ENCODE results near the gene ELP1.
"Not testable (repeated sequence)": the region's sequence is repeated elsewhere in the genome, so short reads cannot be mapped to it uniquely, and the experiment has no call there.

Gene ELP1

DNA sequence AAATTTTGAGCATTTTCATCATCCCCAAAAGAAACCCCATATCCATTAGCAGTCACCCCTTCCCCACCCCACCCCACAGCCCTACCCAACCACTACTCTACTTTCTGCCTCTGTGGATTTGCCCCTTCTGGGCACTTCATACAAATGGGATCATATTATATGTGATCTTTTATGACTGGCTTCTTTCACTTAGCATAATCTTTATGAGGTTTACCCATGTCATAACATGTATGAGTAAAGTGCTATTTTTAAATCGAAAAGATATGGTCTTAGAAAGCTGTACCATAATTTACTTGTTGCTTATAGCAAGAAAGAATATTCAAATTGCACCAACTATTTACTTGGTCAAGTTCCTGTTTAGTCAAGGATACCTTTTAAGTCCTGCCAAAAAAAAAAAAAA lies 12.7 kb downstream of the ELP1 start:
- no peak for DNase-seq

DNA sequence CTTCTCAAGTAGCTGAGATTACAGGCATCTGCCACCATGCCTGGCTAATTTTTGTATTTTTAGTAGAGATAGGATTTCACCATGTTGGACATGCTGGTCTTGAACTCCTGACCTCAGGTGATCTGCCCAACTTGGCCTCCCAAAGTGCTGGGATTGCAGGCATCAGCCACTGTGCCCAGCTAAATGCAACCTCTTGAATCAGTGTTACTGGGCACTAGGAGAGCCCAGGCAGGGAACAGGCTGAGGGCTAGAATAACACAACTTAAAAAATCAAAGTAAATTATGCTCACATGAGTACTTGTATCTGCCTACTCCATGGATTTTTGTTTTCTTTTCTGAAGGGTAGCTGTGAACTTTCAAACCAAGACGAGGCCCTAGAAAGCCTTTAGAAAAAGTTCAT lies 13.5 kb downstream of the ELP1 start:
- DNase-seq = not testable (repeated sequence)

GRCh38 chr9:108919517-108919916 lies 14.4 kb downstream of the ELP1 start:
- DNase-seq = no peak

- DNase-seq = peak in 1 of 2 experiments; percentile 11
Observed at GRCh38 chr9:108913391-108913790, 20.5 kb downstream of the ELP1 start.

DNA sequence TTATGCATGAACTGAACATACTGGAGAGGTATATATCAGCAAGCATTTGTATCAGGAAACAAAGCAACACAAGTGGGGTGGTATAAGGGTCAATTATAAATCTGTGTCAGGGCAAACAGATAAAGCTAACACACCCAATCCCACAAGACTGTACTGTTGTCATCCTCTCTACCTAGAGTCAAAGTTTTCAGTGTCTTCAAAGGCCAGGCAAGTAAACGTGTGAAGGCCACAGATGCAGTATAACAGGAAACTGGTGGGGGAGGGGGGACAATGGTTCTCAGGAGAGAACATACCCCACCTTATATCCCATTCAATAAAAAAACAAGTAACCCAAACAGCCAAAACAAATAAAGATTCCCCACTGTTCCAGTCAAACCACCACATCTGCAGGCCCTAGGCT lies 22.1 kb downstream of the ELP1 start:
- no peak for DNase-seq

DNA sequence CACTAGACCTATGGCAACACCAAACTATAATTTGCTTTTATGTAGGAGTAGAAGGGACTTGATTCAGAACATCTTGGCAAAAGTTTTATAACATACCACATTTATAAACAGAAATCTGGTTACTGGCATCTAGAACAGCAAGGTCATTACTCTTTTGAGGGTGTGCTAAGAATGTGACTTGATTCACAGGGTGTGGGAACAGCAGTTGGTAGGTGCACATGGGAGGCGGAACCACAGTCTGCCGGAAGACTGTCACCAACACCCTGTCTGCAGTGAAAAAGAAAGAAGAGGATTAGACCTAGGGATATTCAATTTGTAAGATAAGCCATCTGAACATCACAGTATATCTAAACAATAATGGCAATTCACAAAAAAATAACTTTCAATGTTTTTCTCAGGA lies 23.0 kb downstream of the ELP1 start:
- no peak for DNase-seq

DNA sequence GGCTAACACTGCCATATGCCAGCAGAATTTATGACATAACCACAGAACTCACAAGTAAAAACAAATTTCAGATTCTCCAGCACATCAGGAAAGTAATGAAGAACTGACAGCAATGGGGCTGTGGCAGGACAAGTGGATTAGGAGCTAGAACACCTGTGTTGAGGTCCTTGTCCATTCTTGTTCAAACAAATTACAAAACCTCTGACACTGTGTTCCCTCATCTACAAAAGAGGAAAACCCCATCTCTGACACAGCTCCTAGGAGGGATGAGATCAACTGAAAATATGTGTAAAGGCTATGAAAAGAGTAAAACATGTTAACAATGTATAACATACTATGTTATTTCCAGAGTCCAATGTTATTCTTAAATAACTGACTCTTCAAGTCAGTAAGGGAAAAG lies 23.5 kb downstream of the ELP1 start:
- no peak for DNase-seq

- no peak for DNase-seq
Observed at GRCh38 chr9:108905494-108905893, 28.4 kb downstream of the ELP1 start.

GRCh38 chr9:108904161-108904560 lies 29.8 kb downstream of the ELP1 start:
- DNase-seq = no peak

DNA sequence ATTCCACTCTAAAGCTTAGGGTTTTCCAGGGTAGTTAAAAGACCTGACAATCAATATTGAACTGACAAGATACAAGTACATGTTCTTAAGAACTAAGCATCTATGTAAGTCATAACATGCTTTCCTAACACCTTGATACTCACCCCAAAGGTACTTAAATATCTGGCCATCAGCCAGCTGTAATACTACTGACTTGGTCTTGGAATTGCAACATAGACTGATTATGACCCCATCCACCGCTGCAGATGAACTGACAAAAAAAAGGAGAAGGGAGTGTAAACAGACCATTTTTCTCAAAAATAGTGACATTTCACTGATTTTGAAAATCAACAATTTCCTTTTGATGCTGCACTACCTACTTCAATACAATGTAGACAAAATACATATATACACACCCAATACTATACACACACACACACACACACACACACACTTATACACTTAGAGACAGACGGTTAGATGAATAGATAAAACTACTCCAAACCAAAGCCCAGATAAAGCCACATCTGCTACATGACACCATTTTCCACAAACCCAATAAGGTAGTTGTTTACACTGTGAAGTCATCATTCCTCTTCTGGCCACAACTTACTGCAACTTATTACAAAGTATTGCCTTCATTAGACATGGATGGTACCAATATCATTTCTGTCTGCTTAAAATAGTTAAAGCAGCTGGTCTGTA lies 30.4 kb downstream of the ELP1 start:
- no peak for DNase-seq

- no peak for DNase-seq
Observed at GRCh38 chr9:108900176-108900575, 33.7 kb downstream of the ELP1 start.

GRCh38 chr9:108899023-108899695 lies 34.8 kb downstream of the ELP1 start:
- not testable (repeated sequence) for DNase-seq

GRCh38 chr9:108897324-108898096 lies 36.4 kb downstream of the ELP1 start:
- DNase-seq = no peak

GRCh38 chr9:108894225-108894997 lies 39.5 kb downstream of the ELP1 start:
- no peak for DNase-seq

- peak; percentile 20 to 41 for DNase-seq
Observed at GRCh38 chr9:108889649-108890067, 44.3 kb downstream of the ELP1 start.

GRCh38 chr9:108886594-108887271 lies 47.2 kb downstream of the ELP1 start:
- not testable (repeated sequence) for DNase-seq

GRCh38 chr9:108885643-108886348 lies 48.1 kb downstream of the ELP1 start:
- peak; percentile 42 to 53 for DNase-seq

- DNase-seq = no peak
Observed at GRCh38 chr9:108884701-108885100, 49.2 kb downstream of the ELP1 start.

DNA sequence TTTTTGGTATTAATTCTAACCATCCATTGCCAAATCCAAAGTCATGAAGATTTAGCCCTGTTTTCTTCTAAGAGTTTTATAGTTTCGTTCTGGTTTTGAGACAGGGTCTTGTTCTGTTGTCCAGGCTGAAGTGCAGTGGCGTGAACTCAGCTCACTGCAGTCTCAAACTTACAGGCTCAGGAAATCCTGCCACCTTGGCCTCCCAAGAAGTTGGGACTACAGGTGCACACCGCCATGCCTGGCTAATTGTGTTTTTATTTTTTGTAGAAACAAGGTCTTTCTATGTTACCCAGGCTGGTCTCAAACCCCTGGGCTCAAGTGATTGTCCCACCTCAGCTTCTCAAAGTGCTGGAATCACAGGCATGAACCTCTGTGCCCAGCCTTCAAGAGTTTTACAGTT lies 50.8 kb downstream of the ELP1 start:
- DNase-seq = no peak

DNA sequence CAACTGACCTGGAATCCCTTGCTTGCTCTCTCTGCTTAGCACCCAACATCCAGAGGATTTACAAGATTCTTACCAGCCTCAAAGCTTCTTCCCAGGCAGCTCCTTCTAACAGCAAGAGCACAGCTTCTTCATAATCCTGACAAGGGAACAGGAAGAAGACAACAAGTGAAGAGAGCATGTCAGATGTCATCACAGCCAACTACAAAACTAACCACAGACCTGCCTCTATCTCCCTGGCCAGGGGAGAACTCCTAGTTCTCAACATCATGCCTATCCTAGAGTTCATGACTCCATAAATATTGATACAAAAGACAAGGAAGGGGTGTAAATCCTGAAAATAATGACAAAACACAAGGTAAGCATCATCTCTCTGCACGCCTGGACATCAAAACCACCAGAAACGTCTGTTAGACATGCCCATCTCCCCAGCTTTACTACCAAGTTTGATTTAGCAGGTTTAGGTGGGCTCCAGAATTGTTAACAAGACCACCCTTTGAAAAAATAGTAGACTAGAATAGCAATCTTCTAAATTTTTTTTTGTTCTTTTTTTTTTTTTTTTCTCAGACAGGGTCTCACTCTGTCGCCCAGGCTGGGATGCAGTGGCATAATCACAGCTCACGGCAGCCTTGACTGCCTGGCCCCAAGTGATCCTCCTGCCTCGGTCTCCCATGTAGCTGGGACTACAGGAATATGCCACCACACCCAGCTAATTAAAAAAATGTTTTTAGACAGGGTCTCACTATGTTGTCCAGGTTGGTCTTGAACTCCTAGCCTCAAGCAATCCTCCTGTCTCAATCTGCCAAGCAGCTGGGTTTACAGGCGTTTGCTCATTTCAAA lies 51.7 kb downstream of the ELP1 start:
- no peak for DNase-seq
